Fibroblast of the aortic adventitia (primary cell): ENCODE data around the gene SPACA9. TPM values are rescaled to one million over a fixed set of nuclear protein-coding genes. Genes with fewer than 3 reads are reported as not detected.

ENCODE experiments used
- DNase-seq: peaks from one replicate; pipeline ENCODE4 v3.0.0-alpha.2; 2010; ENCODE audit warnings: low read depth
- H3K4me3 ChIP-seq: 2 replicates; pipeline ENCODE4 v1.5.1; 2011; ENCODE audit warnings: low read depth, mild to moderate bottlenecking, control low read depth, low read length, moderate library complexity
- CTCF ChIP-seq: IDR thresholded peaks from 2 replicates; pipeline ENCODE4 v1.5.1; 2011; ENCODE audit warnings: mild to moderate bottlenecking, low read length, control low read depth, inconsistent platforms; ENCODE audit not compliant: insufficient read depth
- total RNA-seq: library from RNA; depleted of rRNA; stranded (reverse); fragments of >200 nt; gene quantifications from 2 replicates; pipeline ENCODE4 v1.2.3, GENCODE V29; 2012; ENCODE audit warnings: low replicate concordance

SPACA9 gene
- total RNA-seq, 1 donor = 2.7 TPM

- TF ChIP-seq CTCF = no peak
- DNase-seq = no peak
Measured at GRCh38 chr9:132863096-132863495, 15.6 kb upstream of the SPACA9 start.

GRCh38 chr9:132864277-132864676 is 14.4 kb upstream of the SPACA9 start:
- no peak overlapping the region for H3K4me3 ChIP-seq
- TF ChIP-seq CTCF = no peak
- DNase-seq = no peak

More at GRCh38 chr9:132863096-132863495, 15.6 kb upstream of the SPACA9 start:
- no peak overlapping the region for H3K4me3 ChIP-seq

- H3K4me3 ChIP-seq = no peak overlapping the region
- TF ChIP-seq CTCF = no peak
- DNase-seq = no peak
Measured at GRCh38 chr9:132864691-132865090, 14.0 kb upstream of the SPACA9 start.

GRCh38 chr9:132866898-132867297 is 11.8 kb upstream of the SPACA9 start:
- no peak overlapping the region for H3K4me3 ChIP-seq
- no peak for DNase-seq
- TF ChIP-seq CTCF = no peak

GRCh38 chr9:132869266-132869665 is 9.4 kb upstream of the SPACA9 start:
- TF ChIP-seq CTCF = no peak
- no peak overlapping the region for H3K4me3 ChIP-seq
- DNase-seq = no peak

GRCh38 chr9:132873403-132873802 is 5.3 kb upstream of the SPACA9 start:
- no peak for DNase-seq
- TF ChIP-seq CTCF = no peak

GRCh38 chr9:132875159-132875558 is 3.5 kb upstream of the SPACA9 start:
- no peak for TF ChIP-seq CTCF
- DNase-seq = no peak
- no peak overlapping the region for H3K4me3 ChIP-seq

More at GRCh38 chr9:132873403-132873802, 5.3 kb upstream of the SPACA9 start:
- no peak overlapping the region for H3K4me3 ChIP-seq
